ENCODE measurements around the gene GRAMD1B. TPM values are rescaled to one million over a fixed set of nuclear protein-coding genes. Genes with fewer than 3 reads are reported as not detected.

Gene GRAMD1B
- total RNA-seq, 4 donors from 2014 or later: 2.1 to 7.8 (median 3.2) TPM

DNA sequence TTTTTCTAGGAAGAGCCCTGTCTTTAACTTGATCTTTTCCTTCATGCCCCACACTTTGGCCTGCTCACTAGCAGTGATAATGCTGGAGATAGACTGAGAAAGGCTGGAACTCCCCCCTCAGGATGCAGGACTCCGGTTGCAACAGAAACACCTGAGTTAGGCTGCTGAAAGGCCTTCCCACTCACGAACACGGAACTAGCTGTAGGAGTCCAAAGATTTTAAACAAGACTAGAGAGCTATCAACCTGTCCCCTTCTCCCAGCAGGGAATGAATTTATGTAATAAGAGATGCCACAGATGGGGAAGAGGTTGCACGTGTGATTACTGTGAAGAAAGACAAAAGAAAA lies 211.4 kb downstream of the GRAMD1B start:
- H3K4me1 ChIP-seq: peaks cover 9 to 14% of the 10 kb centered on the region in 2 donors
- ATAC-seq (no peak), DNase-seq (no peak)
- intact Hi-C loops (cut with DNase I; ENCODE audit: low total_unique reads) (loop anchor here (1.0 to 2.0 kb wide), 2 partner anchors 13 to 66 kb away; partner anchors contain the start of gene SCN3B), in situ Hi-C loops (cut with MboI; ENCODE audit: low sequenced_read_pairs in 4 of 4) (loop anchor here in 1 of 4 donors (10.0 kb wide), 1 partner anchor 63 kb away; no protein-coding TSS in a partner anchor)
- peaks cover 0 to 20% of the 10 kb centered on the region in 2 donors for H3K36me3 ChIP-seq
- TF ChIP-seq POLR2A (IDR thresholded peaks at IDR 0.05): no peak
- TF ChIP-seq, protein P1, sequence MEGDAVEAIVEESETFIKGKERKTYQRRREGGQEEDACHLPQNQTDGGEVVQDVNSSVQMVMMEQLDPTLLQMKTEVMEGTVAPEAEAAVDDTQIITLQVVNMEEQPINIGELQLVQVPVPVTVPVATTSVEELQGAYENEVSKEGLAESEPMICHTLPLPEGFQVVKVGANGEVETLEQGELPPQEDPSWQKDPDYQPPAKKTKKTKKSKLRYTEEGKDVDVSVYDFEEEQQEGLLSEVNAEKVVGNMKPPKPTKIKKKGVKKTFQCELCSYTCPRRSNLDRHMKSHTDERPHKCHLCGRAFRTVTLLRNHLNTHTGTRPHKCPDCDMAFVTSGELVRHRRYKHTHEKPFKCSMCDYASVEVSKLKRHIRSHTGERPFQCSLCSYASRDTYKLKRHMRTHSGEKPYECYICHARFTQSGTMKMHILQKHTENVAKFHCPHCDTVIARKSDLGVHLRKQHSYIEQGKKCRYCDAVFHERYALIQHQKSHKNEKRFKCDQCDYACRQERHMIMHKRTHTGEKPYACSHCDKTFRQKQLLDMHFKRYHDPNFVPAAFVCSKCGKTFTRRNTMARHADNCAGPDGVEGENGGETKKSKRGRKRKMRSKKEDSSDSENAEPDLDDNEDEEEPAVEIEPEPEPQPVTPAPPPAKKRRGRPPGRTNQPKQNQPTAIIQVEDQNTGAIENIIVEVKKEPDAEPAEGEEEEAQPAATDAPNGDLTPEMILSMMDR (IDR thresholded peaks at IDR 0.05 in 4 of 5, conservative IDR thresholded peaks at IDR 0.05 in 1 of 5): no peak
- H3K4me3 ChIP-seq: no peak overlapping the region
- no peaks in the 10 kb centered on the region for H3K9me3 ChIP-seq
- no peaks in the 10 kb centered on the region for H3K27me3 ChIP-seq
- no peak overlapping the region for H3K27ac ChIP-seq

DNA sequence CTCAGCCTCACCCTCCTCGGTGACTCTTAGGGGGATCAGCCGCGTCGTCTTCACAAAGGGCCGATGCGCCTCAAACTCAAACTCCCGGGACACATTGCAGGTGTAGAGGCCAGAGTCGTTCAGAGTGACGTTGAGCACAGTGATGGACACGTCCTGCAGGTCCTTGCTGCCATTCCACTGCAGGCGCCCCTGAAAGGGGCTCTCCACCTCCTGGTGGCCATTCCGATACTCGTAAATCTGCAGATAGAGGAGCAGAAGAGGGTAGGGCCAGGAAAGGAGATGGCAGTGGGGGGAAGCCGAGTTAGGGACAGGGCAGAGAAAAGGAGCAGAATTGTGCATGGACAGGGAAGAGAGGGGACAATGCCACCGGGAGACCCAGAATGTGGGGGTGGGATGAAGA lies 212.4 kb downstream of the GRAMD1B start:
- Histone ChIP-seq H3K4me1 (peaks cover 9 to 14% of the 10 kb centered on the region in 2 donors), H3K4me3 (no peak overlapping the region), H3K36me3 (peaks cover 0 to 13% of the 10 kb centered on the region in 2 donors), H3K9me3 (no peaks in the 10 kb centered on the region), H3K27ac (no peak overlapping the region), H3K27me3 (no peaks in the 10 kb centered on the region)
- DNase-seq: no peak
- no peak for ATAC-seq
- TF ChIP-seq POLR2A (IDR thresholded peaks at IDR 0.05): no peak
- TF ChIP-seq, protein P1 (IDR thresholded peaks at IDR 0.05 in 4 of 5, conservative IDR thresholded peaks at IDR 0.05 in 1 of 5): no peak
- in situ Hi-C loops (cut with MboI; ENCODE audit: low sequenced_read_pairs in 4 of 4) (loop anchor here in 1 of 4 donors (10.0 kb wide), 1 partner anchor 62 kb away; no protein-coding TSS in a partner anchor), intact Hi-C loops (cut with DNase I; ENCODE audit: low total_unique reads) (no loop called here)

DNA sequence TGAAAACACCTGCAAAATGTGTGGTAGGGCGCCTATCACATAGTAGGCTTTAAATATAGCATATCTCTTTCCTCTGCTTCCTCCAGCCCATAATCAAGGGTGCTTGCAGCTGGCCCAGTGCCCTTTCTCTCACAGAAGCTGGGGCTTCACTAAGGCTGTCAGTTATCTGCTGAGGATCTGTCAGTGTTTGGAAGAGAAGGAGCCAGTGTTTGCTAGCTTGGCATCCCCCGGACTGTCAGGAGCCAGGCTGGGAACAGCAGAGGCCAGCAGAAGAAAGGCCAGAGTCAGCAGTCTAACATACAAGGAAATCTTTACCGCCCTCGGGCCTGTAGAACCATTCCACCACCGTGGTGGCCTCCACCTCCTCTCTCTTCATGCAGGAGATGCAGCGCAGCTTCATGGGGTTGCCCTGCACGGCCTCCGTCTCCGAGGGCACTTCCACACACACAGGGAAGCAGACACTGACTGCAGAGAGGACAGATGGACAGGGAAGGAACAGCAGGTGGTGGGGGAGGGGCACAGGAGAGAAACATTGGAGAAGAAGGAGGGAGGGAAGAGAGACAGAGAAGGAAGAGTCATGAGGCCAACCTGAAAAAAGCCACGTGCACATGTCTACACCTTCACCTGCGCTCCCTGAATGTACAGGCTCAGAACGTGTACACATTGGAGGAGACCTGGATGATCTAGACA lies 215.4 kb downstream of the GRAMD1B start:
- in situ Hi-C loops (cut with MboI; ENCODE audit: low sequenced_read_pairs in 4 of 4): loop anchor here in 3 of 4 donors (5.0 to 10.0 kb wide), 2 partner anchors 59 to 62 kb away; no protein-coding TSS in a partner anchor
- Histone ChIP-seq H3K36me3 (peaks cover 0 to 7% of the 10 kb centered on the region in 2 donors), H3K4me1 (peaks cover 4% of the 10 kb centered on the region in 2 donors), H3K27ac (no peak overlapping the region), H3K27me3 (no peaks in the 10 kb centered on the region), H3K4me3 (no peak overlapping the region), H3K9me3 (no peaks in the 10 kb centered on the region)
- ATAC-seq (no peak), DNase-seq (no peak)
- intact Hi-C loops (cut with DNase I; ENCODE audit: low total_unique reads): no loop called here
- TF ChIP-seq, protein P1 (IDR thresholded peaks at IDR 0.05 in 4 of 5, conservative IDR thresholded peaks at IDR 0.05 in 1 of 5): no peak
- no peak for TF ChIP-seq POLR2A (IDR thresholded peaks at IDR 0.05)

DNA sequence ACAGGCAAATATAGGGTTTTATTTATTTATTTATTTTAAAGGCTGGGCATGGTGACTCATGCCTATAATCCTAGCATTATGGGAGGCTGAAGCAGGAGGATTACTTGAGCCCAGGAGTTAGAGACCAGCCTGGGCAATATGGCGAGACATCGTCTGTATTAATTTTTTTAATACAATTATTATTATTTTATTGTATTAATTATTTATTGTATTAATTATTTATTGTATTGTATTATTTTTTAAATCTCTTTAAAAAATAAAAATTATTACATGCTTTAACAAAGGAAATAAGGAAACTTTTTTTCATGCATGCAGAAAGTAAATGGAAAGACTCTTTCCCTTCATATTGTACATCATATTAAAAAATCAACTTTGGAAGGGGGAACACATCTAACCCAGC lies 220.8 kb downstream of the GRAMD1B start:
- Histone ChIP-seq H3K36me3 (no peaks in the 10 kb centered on the region), H3K4me3 (no peak overlapping the region), H3K27ac (no peak overlapping the region), H3K9me3 (no peaks in the 10 kb centered on the region), H3K27me3 (no peaks in the 10 kb centered on the region), H3K4me1 (peaks cover 8 to 19% of the 10 kb centered on the region in 2 donors)
- in situ Hi-C loops (cut with MboI; ENCODE audit: low sequenced_read_pairs in 4 of 4) (no loop called here), intact Hi-C loops (cut with DNase I; ENCODE audit: low total_unique reads) (no loop called here)
- TF ChIP-seq, protein P1 (IDR thresholded peaks at IDR 0.05 in 4 of 5, conservative IDR thresholded peaks at IDR 0.05 in 1 of 5): no peak
- no peak for TF ChIP-seq POLR2A (IDR thresholded peaks at IDR 0.05)
- ATAC-seq (no peak), DNase-seq (no peak)

Data from gastrocnemius medialis (tissue), 4 donors.